ENCODE data around the gene CA11.

GRCh38 chr19:48616041-48616436 is 29.9 kb downstream of the CA11 start:
- TF ChIP-seq CTCF (IDR thresholded peaks at IDR 0.05) = no peak
- no peak for TF ChIP-seq POLR2A (IDR thresholded peaks at IDR 0.05)
